ENCODE data around the gene KHNYN.

DNA sequence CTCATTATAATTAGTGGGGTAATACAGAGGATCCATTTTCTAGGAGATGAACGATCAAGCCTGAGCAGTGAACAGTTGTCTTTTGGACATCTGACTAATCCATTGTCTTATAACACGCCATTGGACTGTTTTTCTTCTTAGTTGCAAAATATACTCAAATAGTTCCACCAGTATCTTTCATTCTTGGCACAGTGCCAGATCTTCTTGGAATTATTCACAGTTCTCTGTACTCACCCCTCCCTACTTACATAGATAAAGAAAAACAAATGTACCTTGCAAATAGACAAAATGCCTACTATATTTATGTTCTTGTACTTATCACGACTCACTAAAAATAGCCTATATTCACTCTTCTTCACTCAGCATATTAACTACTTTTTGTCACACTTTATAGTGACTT lies 4.0 kb upstream of the KHNYN start:
- TF ChIP-seq, protein P1, sequence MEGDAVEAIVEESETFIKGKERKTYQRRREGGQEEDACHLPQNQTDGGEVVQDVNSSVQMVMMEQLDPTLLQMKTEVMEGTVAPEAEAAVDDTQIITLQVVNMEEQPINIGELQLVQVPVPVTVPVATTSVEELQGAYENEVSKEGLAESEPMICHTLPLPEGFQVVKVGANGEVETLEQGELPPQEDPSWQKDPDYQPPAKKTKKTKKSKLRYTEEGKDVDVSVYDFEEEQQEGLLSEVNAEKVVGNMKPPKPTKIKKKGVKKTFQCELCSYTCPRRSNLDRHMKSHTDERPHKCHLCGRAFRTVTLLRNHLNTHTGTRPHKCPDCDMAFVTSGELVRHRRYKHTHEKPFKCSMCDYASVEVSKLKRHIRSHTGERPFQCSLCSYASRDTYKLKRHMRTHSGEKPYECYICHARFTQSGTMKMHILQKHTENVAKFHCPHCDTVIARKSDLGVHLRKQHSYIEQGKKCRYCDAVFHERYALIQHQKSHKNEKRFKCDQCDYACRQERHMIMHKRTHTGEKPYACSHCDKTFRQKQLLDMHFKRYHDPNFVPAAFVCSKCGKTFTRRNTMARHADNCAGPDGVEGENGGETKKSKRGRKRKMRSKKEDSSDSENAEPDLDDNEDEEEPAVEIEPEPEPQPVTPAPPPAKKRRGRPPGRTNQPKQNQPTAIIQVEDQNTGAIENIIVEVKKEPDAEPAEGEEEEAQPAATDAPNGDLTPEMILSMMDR (conservative IDR thresholded peaks at IDR 0.05; ENCODE audit: low read length), result no peak
- no peak for TF ChIP-seq EZH2phosphoT487 (IDR thresholded peaks at IDR 0.05; ENCODE audit: borderline replicate concordance, low read depth, low read length)
